GM18505 (cell line): ENCODE data around the gene ARIH2.

Experiments used
- ATAC-seq: cut with Tn5 transposase; IDR thresholded peaks from one replicate; pipeline ENCODE4 v1.9.1; 2021; ENCODE audit not compliant: unreplicated experiment
- POLR2A ChIP-seq: IDR thresholded peaks from 4 replicates; pipeline ENCODE4 v1.6.1; 2011; ENCODE audit warnings: borderline replicate concordance; ENCODE audit not compliant: insufficient read depth, insufficient read length; ENCODE audit errors: extremely low read depth

Gene ARIH2

GRCh38 chr3:49018707-49019006 lies 100.0 kb downstream of the ARIH2 start:
- no peak for TF ChIP-seq POLR2A
- no peak for ATAC-seq

GRCh38 chr3:49019941-49020329 lies 101.3 kb downstream of the ARIH2 start:
- no peak for TF ChIP-seq POLR2A
- no peak for ATAC-seq

GRCh38 chr3:49020330-49021212 lies 101.9 kb downstream of the ARIH2 start:
- peak; percentile 3 for ATAC-seq

GRCh38 chr3:49021213-49021812 lies 102.7 kb downstream of the ARIH2 start:
- peak; percentile 100 for TF ChIP-seq POLR2A
- peak; percentile 51 for ATAC-seq

More at GRCh38 chr3:49020330-49021212, 101.9 kb downstream of the ARIH2 start:
- peak; percentile 51 for TF ChIP-seq POLR2A

GRCh38 chr3:49021813-49022687 lies 103.4 kb downstream of the ARIH2 start, which contains the start of gene NDUFAF3:
NDUFAF3 (plus strand) TSS chr3:49022121; CDS start chr3:49022145, 24 bp downstream.
- peak; percentile 89 for TF ChIP-seq POLR2A
- peak; percentile 52 for ATAC-seq

- peak; percentile 33 for TF ChIP-seq POLR2A
These were observed 104.1 kb downstream of the ARIH2 start for GRCh38 chr3:49022688-49023171.

GRCh38 chr3:49023775-49024174 lies 105.1 kb downstream of the ARIH2 start:
- ATAC-seq = no peak
- TF ChIP-seq POLR2A = no peak

More at GRCh38 chr3:49022688-49023171, 104.1 kb downstream of the ARIH2 start:
- no peak for ATAC-seq

- TF ChIP-seq POLR2A = no peak
These were observed 105.8 kb downstream of the ARIH2 start for GRCh38 chr3:49024449-49024848.

GRCh38 chr3:49025005-49025792 lies 106.6 kb downstream of the ARIH2 start:
- no peak for ATAC-seq
- peak; percentile 42 for TF ChIP-seq POLR2A

More at GRCh38 chr3:49024449-49024848, 105.8 kb downstream of the ARIH2 start:
- no peak for ATAC-seq

- TF ChIP-seq POLR2A = no peak
- no peak for ATAC-seq
These were observed 107.3 kb downstream of the ARIH2 start for GRCh38 chr3:49025793-49026520.

- no peak for ATAC-seq
These were observed 107.9 kb downstream of the ARIH2 start for GRCh38 chr3:49026536-49026935.

GRCh38 chr3:49027634-49028033 lies 109.0 kb downstream of the ARIH2 start:
- peak; percentile 16 for TF ChIP-seq POLR2A
- no peak for ATAC-seq

More at GRCh38 chr3:49026536-49026935, 107.9 kb downstream of the ARIH2 start:
- peak; percentile 38 for TF ChIP-seq POLR2A
